Measurements from ENCODE around the gene PYGO1.

PYGO1 gene

GRCh38 chr15:55627730-55628368 lies 39.7 kb upstream of the PYGO1 start:
- no peak overlapping the region for H3K4me3 ChIP-seq (ENCODE audit: low read depth, low read length)
- POLR2A ChIA-PET = interaction anchor here (0.6 kb wide), 1 partner anchor 14 kb away, joined by 3 read pairs; no protein-coding TSS in a partner anchor
- TF ChIP-seq CTCF (IDR thresholded peaks at IDR 0.05; ENCODE audit: insufficient read depth, low read length, missing control alignments) = no peak
- peak; percentile 55 for DNase-seq (ENCODE audit: low read depth, low spot score)
- CTCF ChIA-PET = interaction anchor here (1.0 to 1.6 kb wide), 5 partner anchors 14 to 218 kb away, joined by 3 to 6 read pairs (median 4); no protein-coding TSS in a partner anchor

GRCh38 chr15:55619783-55620182 lies 31.6 kb upstream of the PYGO1 start:
- no peak for DNase-seq (ENCODE audit: low read depth, low spot score)
- no peak overlapping the region for H3K4me3 ChIP-seq (ENCODE audit: low read depth, low read length)
- CTCF ChIA-PET = interaction anchor here (1.6 kb wide), 1 partner anchor 94 kb away, joined by 3 read pairs; no protein-coding TSS in a partner anchor

GRCh38 chr15:55618387-55618786 lies 30.2 kb upstream of the PYGO1 start:
- H3K4me3 ChIP-seq (ENCODE audit: low read depth, low read length) = no peak overlapping the region
- ChIA-PET POLR2A (no interaction called here), CTCF (no interaction called here)
- no peak for TF ChIP-seq CTCF (IDR thresholded peaks at IDR 0.05; ENCODE audit: insufficient read depth, low read length, missing control alignments)
- no peak for DNase-seq (ENCODE audit: low read depth, low spot score)

More at GRCh38 chr15:55619783-55620182, 31.6 kb upstream of the PYGO1 start:
- POLR2A ChIA-PET = no interaction called here
- no peak for TF ChIP-seq CTCF (IDR thresholded peaks at IDR 0.05; ENCODE audit: insufficient read depth, low read length, missing control alignments)

GRCh38 chr15:55615445-55615844 lies 27.3 kb upstream of the PYGO1 start:
- POLR2A ChIA-PET = no interaction called here
- no peak for DNase-seq (ENCODE audit: low read depth, low spot score)
- CTCF ChIA-PET = interaction anchor here (0.6 to 0.9 kb wide), 2 partner anchors 25 to 26 kb away, joined by 3 read pairs; no protein-coding TSS in a partner anchor
- H3K4me3 ChIP-seq (ENCODE audit: low read depth, low read length) = no peak overlapping the region
- TF ChIP-seq CTCF (IDR thresholded peaks at IDR 0.05; ENCODE audit: insufficient read depth, low read length, missing control alignments) = no peak

- CTCF ChIA-PET = interaction anchor here (0.6 kb wide), 1 partner anchor 53 kb away, joined by 3 read pairs; no protein-coding TSS in a partner anchor
- DNase-seq (ENCODE audit: low read depth, low spot score) = no peak
- POLR2A ChIA-PET = no interaction called here
- TF ChIP-seq CTCF (IDR thresholded peaks at IDR 0.05; ENCODE audit: insufficient read depth, low read length, missing control alignments) = no peak
- no peak overlapping the region for H3K4me3 ChIP-seq (ENCODE audit: low read depth, low read length)
These were observed 25.6 kb upstream of the PYGO1 start for GRCh38 chr15:55613727-55614126.

- no peak overlapping the region for H3K4me3 ChIP-seq (ENCODE audit: low read depth, low read length)
- DNase-seq (ENCODE audit: low read depth, low spot score) = no peak
- no peak for TF ChIP-seq CTCF (IDR thresholded peaks at IDR 0.05; ENCODE audit: insufficient read depth, low read length, missing control alignments)
- ChIA-PET POLR2A (no interaction called here), CTCF (no interaction called here)
These were observed 18.1 kb upstream of the PYGO1 start for GRCh38 chr15:55606214-55606613.

All from AG04449 (cell line).